HL-60/S4 (cell line): ENCODE measurements around the gene POU5F1.
"Not testable (repeated sequence)": the region's sequence is repeated elsewhere in the genome, so short reads cannot be mapped to it uniquely, and the experiment has no call there.

Source experiments
- in situ Hi-C: fragments of 300-500 bp; cut with MboI; formaldehyde crosslinking; loops from 2 replicates; pipeline ENCODE4 v1.14.3; 2022; ENCODE audit warnings: low sequenced_read_pairs

The POU5F1 gene

GRCh38 chr6:31169123-31169857 is 1.2 kb downstream of the POU5F1 start:
- in situ Hi-C loops, result no loop called here

GRCh38 chr6:31168606-31169005 is 1.9 kb downstream of the POU5F1 start:
- in situ Hi-C loops, result no loop called here

- in situ Hi-C loops, result no loop called here
These were observed 4.5 kb downstream of the POU5F1 start for GRCh38 chr6:31165986-31166385.

- in situ Hi-C loops, result not testable (repeated sequence)
These were observed 5.2 kb downstream of the POU5F1 start for GRCh38 chr6:31165064-31165832.

GRCh38 chr6:31164475-31165063 is 5.9 kb downstream of the POU5F1 start:
- in situ Hi-C loops, result not testable (repeated sequence)

GRCh38 chr6:31163922-31164321 is 6.6 kb downstream of the POU5F1 start:
- in situ Hi-C loops, result no loop called here

GRCh38 chr6:31162463-31163165 is 7.9 kb downstream of the POU5F1 start:
- in situ Hi-C loops, result no loop called here

- in situ Hi-C loops, result no loop called here
These were observed 9.0 kb downstream of the POU5F1 start for GRCh38 chr6:31161216-31162126.

GRCh38 chr6:31158863-31159855 is 11.3 kb downstream of the POU5F1 start:
- in situ Hi-C loops, result no loop called here

GRCh38 chr6:31158140-31158862 is 12.2 kb downstream of the POU5F1 start, which contains the start of gene TCF19:
TSS of gene TCF19 (plus strand) at chr6:31158589. CDS start at chr6:31159470, 881 bp downstream.
- in situ Hi-C loops, result no loop called here

GRCh38 chr6:31157513-31158139 is 12.9 kb downstream of the POU5F1 start, which contains the start of gene CCHCR1:
TSS of gene CCHCR1 (minus strand) at chr6:31157802. CDS start at chr6:31157600, 202 bp downstream.
- in situ Hi-C loops, result no loop called here

- in situ Hi-C loops, result no loop called here
These were observed 13.8 kb downstream of the POU5F1 start for GRCh38 chr6:31156641-31157040.

- in situ Hi-C loops, result no loop called here
These were observed 16.0 kb downstream of the POU5F1 start for GRCh38 chr6:31154436-31154835.

GRCh38 chr6:31152781-31153180 is 17.7 kb downstream of the POU5F1 start:
- in situ Hi-C loops, result no loop called here

GRCh38 chr6:31149827-31150447 is 20.5 kb downstream of the POU5F1 start:
- in situ Hi-C loops, result no loop called here

- in situ Hi-C loops, result no loop called here
These were observed 25.1 kb downstream of the POU5F1 start for GRCh38 chr6:31145386-31145785.

GRCh38 chr6:31144970-31145340 is 25.5 kb downstream of the POU5F1 start:
- in situ Hi-C loops, result no loop called here
